H9 (cell line): ENCODE measurements around the gene CKS1B. TPM values are rescaled to one million over a fixed set of nuclear protein-coding genes. Genes with fewer than 3 reads are reported as not detected.

Experiments used
- DNase-seq: peaks from one replicate; pipeline ENCODE4 v3.0.0-alpha.2; 2017
- H2AFZ ChIP-seq: one replicate; pipeline ENCODE4 v1.6.1; 2013; ENCODE audit warnings: mild to moderate bottlenecking, low read length, control low read depth, moderate library complexity
- H2AK5ac ChIP-seq: 2 replicates; pipeline ENCODE4 v1.6.1; 2013; ENCODE audit warnings: low read length, control low read depth, mixed read lengths; ENCODE audit not compliant: insufficient read length
- H2BK120ac ChIP-seq: one replicate; pipeline ENCODE4 v1.6.1; 2013; ENCODE audit warnings: low read depth, mild to moderate bottlenecking, low read length, control low read depth, inconsistent platforms; ENCODE audit not compliant: poor library complexity, severe bottlenecking
- H2BK12ac ChIP-seq: 2 replicates; pipeline ENCODE4 v1.6.1; 2013; ENCODE audit warnings: low read length, control low read depth, mixed read lengths, low read depth; ENCODE audit not compliant: insufficient read length
- H2BK15ac ChIP-seq: 2 replicates; pipeline ENCODE4 v1.6.1; 2013; ENCODE audit warnings: low read depth, low read length, control low read depth
- H2BK20ac ChIP-seq: one replicate; pipeline ENCODE4 v1.6.1; 2013; ENCODE audit warnings: low read depth, mild to moderate bottlenecking, low read length, control low read depth, inconsistent platforms; ENCODE audit not compliant: poor library complexity, severe bottlenecking
- H2BK5ac ChIP-seq: 2 replicates; pipeline ENCODE4 v1.6.1; 2013; ENCODE audit warnings: low read length, control low read depth, mixed read lengths; ENCODE audit not compliant: insufficient read length
- H3K14ac ChIP-seq: 2 replicates; pipeline ENCODE4 v1.6.1; 2013; ENCODE audit warnings: low read length, control low read depth; ENCODE audit not compliant: insufficient read depth
- H3K18ac ChIP-seq: 2 replicates; pipeline ENCODE4 v1.6.1; 2013; ENCODE audit warnings: low read depth, mild to moderate bottlenecking, mixed read lengths, low read length, control low read depth; ENCODE audit not compliant: insufficient read length
- H3K23ac ChIP-seq: 2 replicates; pipeline ENCODE4 v1.6.1; 2013; ENCODE audit warnings: low read length, control low read depth, mixed read lengths, low read depth; ENCODE audit not compliant: insufficient read length
- H3K23me2 ChIP-seq: 2 replicates; pipeline ENCODE4 v1.6.1; 2013; ENCODE audit warnings: low read depth, mild to moderate bottlenecking, mixed read lengths, low read length, control low read depth; ENCODE audit not compliant: insufficient read length, poor library complexity, severe bottlenecking
- H3K27ac ChIP-seq: 2 replicates; pipeline ENCODE4 v1.5.1; 2013; ENCODE audit warnings: low read length, control low read depth, mixed read lengths, low read depth; ENCODE audit not compliant: insufficient read length
- H3K27me3 ChIP-seq: 2 replicates; pipeline ENCODE4 v1.6.1; 2013; ENCODE audit warnings: low read length, control low read depth, inconsistent platforms; ENCODE audit not compliant: insufficient read depth
- H3K4ac ChIP-seq: 2 replicates; pipeline ENCODE4 v1.6.1; 2013; ENCODE audit warnings: low read depth, mild to moderate bottlenecking, control low read depth, inconsistent platforms, low read length, moderate library complexity
- H3K4me1 ChIP-seq: 2 replicates; pipeline ENCODE4 v1.6.1; 2013; ENCODE audit warnings: low read length, control low read depth, inconsistent platforms; ENCODE audit not compliant: insufficient read depth
- H3K4me2 ChIP-seq: 2 replicates; pipeline ENCODE4 v1.6.1; 2013; ENCODE audit warnings: low read length, control low read depth, mixed read lengths; ENCODE audit not compliant: insufficient read length, insufficient read depth
- H3K56ac ChIP-seq: 2 replicates; pipeline ENCODE4 v1.6.1; 2013; ENCODE audit warnings: low read depth, mild to moderate bottlenecking, mixed read lengths, low read length, control low read depth; ENCODE audit not compliant: insufficient read length
- H3K79me1 ChIP-seq: 2 replicates; pipeline ENCODE4 v1.6.1; 2013; ENCODE audit warnings: low read depth, mild to moderate bottlenecking, moderate library complexity, low read length, control low read depth, inconsistent platforms; ENCODE audit not compliant: insufficient read depth, poor library complexity, severe bottlenecking
- H3K79me2 ChIP-seq: 2 replicates; pipeline ENCODE4 v1.6.1; 2013; ENCODE audit warnings: low read length, control low read depth, inconsistent platforms; ENCODE audit not compliant: insufficient read depth
- H3K9ac ChIP-seq: 2 replicates; pipeline ENCODE4 v1.6.1; 2013; ENCODE audit warnings: low read length, control low read depth, mixed read lengths; ENCODE audit not compliant: insufficient read length; ENCODE audit errors: extremely low read depth
- H3K9me3 ChIP-seq: one replicate; pipeline ENCODE4 v1.6.1; 2013; ENCODE audit warnings: low read depth, low read length, inconsistent platforms; ENCODE audit not compliant: control insufficient read depth
- H3T11ph ChIP-seq: one replicate; pipeline ENCODE4 v1.6.1; 2013; ENCODE audit warnings: mild to moderate bottlenecking, low read length, control low read depth, inconsistent platforms
- H4K20me1 ChIP-seq: one replicate; pipeline ENCODE4 v1.6.1; 2013; ENCODE audit not compliant: control insufficient read depth, insufficient read length, insufficient read depth
- H4K5ac ChIP-seq: 2 replicates; pipeline ENCODE4 v1.6.1; 2013; ENCODE audit warnings: low read depth, mild to moderate bottlenecking, mixed read lengths, low read length, control low read depth; ENCODE audit not compliant: insufficient read length
- H4K8ac ChIP-seq: replicated peaks from 2 replicates; pipeline ENCODE4 v1.6.1; 2013; ENCODE audit warnings: low read length, control low read depth, mixed read lengths, low read depth; ENCODE audit not compliant: insufficient read length
- H4K91ac ChIP-seq: 2 replicates; pipeline ENCODE4 v1.6.1; 2013; ENCODE audit warnings: low read depth, mild to moderate bottlenecking, moderate library complexity, mixed read lengths, low read length, control low read depth; ENCODE audit not compliant: insufficient read length
- H3K27ac Mint-ChIP-seq, 3 experiments: 2 replicates in 2 of 3; 3 replicates in 1 of 3; pipeline ENCODE4 v1.8.0; 2020 to 2021; ENCODE audit warnings: mixed read lengths in 3 of 3, mild to moderate bottlenecking in 1 of 3, moderate library complexity in 1 of 3
- H3K27me3 Mint-ChIP-seq: 2 replicates; pipeline ENCODE4 v1.8.0; 2021; ENCODE audit warnings: low read depth, mild to moderate bottlenecking, moderate library complexity, mixed read lengths
- H3K36me3 Mint-ChIP-seq, 3 experiments: 2 replicates in 2 of 3; 3 replicates in 1 of 3; pipeline ENCODE4 v1.8.0; 2020 to 2021; ENCODE audit warnings: low read depth in 3 of 3, mixed read lengths in 3 of 3; ENCODE audit not compliant: insufficient read depth in 1 of 3
- H3K4me1 Mint-ChIP-seq, 2 experiments: 2 replicates each; pipeline ENCODE4 v1.8.0; 2020; ENCODE audit warnings: mixed read lengths in 2 of 2
- H3K4me3 Mint-ChIP-seq, 2 experiments: 2 replicates in 1 of 2; 3 replicates in 1 of 2; pipeline ENCODE4 v1.8.0; 2020 to 2021; ENCODE audit warnings: mild to moderate bottlenecking in 2 of 2, mixed read lengths in 2 of 2, moderate library complexity in 1 of 2
- H3K9me3 Mint-ChIP-seq, 2 experiments: 2 replicates in 1 of 2; 3 replicates in 1 of 2; pipeline ENCODE4 v1.8.0; 2020; ENCODE audit warnings: mild to moderate bottlenecking in 2 of 2, mixed read lengths in 2 of 2, moderate library complexity in 1 of 2
- CTCF ChIP-seq: fragments of 200-600 bp; sonication (generic); conservative IDR thresholded peaks from 3 replicates; pipeline ENCODE4 v1.8.0; 2021; ENCODE audit warnings: antibody characterized with exemption, mild to moderate bottlenecking
- WGBS: extraction: QIAGEN DNeasy Blood & Tissue Kit; methylation state at CpG from one replicate; pipeline ENCODE4 v1.1.7; 2013; ENCODE audit warnings: missing lambda C conversion rate, low lambda C conversion rate, mixed read lengths; ENCODE audit not compliant: insufficient read length; ENCODE audit errors: extremely low coverage; 5-methylcytosine and 5-hydroxymethylcytosine counted together
- total RNA-seq: library from RNA; stranded (reverse); gene quantifications from 2 replicates; pipeline ENCODE4 v1.2.1, GENCODE V29; 2021

CKS1B gene
- total RNA-seq, 1 experiment from 2014 or later = 279 TPM

DNA sequence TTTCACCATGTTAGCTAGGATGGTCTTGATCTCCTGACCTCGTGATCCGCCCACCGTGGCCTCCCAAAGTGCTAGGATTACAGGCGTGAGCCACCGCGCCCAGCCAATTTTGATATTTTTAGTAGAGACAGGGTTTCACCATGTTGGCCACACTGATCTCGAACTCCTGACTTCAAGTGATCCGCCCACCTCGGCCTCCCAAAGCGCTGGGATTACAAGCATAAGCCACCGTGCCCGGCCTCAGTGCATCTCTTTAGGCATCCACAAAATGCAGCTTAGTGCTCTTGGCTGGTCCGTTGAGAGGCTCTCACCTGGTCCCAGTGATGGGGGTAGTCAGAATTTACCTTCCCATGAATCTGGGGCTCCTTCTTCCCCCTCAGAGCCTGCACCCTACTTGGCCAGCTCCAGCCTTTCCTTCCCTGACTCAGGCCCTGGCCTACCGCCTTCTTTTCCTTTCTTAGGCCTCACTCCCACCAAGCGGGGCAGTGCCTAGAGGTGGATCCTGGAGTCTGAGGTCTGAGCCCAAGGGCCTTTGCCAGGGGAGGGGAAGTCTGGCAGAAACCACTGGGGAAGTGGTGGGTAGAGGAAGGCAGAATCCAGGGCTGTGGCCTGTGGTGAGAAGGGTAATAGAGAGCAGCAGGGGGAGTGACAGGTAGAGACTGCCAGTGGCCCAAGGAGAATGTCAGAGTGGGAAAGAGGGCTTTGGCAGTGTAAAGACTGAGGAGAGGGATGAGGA, 22.7 kb downstream of the CKS1B start:
- Histone ChIP-seq H2AK5ac (no peak overlapping the region), H3T11ph (no peak overlapping the region), H4K20me1 (no peaks in the 10 kb centered on the region), H2BK12ac (no peak overlapping the region), H2AFZ (no peak overlapping the region), H3K9me3 (no peaks in the 10 kb centered on the region), H3K23ac (no peak overlapping the region), H4K91ac (no peak overlapping the region), H2BK120ac (no peak overlapping the region), H3K18ac (no peak overlapping the region), H3K56ac (no peak overlapping the region), H3K4ac (no peak overlapping the region), H3K79me1 (no peaks in the 10 kb centered on the region), H3K4me1 (no peaks in the 10 kb centered on the region; the same call in 1 of the 2 replicates), H4K8ac (no peak overlapping the region), H3K79me2 (no peaks in the 10 kb centered on the region), H4K5ac (no peak overlapping the region), H3K9ac (no peak overlapping the region), H3K4me2 (no peak overlapping the region), H2BK15ac (no peak overlapping the region), H3K27ac (no peak overlapping the region), H2BK20ac (no peak overlapping the region), H3K23me2 (peaks cover 13% of the 10 kb centered on the region), H3K27me3 (no peaks in the 10 kb centered on the region), H3K14ac (no peak overlapping the region), H2BK5ac (no peak overlapping the region)
- no peak for TF ChIP-seq CTCF
- Mint-ChIP-seq H3K9me3 (peaks cover 0 to 2% of the 10 kb centered on the region in 2 experiments; a peak in 2 of 5 replicates), H3K36me3 (peaks cover 0 to 6% (median 2%) of the 10 kb centered on the region in 3 experiments; a peak in 3 of 7 replicates), H3K27me3 (peaks cover 3% of the 10 kb centered on the region), H3K4me3 (no peak overlapping the region), H3K4me1 (peaks cover 13 to 27% of the 10 kb centered on the region in 2 experiments), H3K27ac (no peak overlapping the region; a peak in 1 of 7 replicates)
- peak; percentile 23 for DNase-seq
- no CpG with 5 or more reads among the region's 15 CpGs for WGBS
